GM10248 (cell line): ENCODE data around the gene SEMA6A.

Experiments used
- CTCF ChIA-PET: fragments of 300-600 bp; sonication (Branson Sonifier 250); formaldehyde crosslinking; extraction: SDS; loops from one replicate; lab custom pipeline; 2021; ENCODE audit warnings: antibody characterized with exemption; lab: Yijun Ruan, JAX
- POLR2A ChIA-PET: fragments of 350-650 bp; sonication (Branson Sonifier 250); formaldehyde crosslinking; extraction: SDS; loops from one replicate; lab custom pipeline; 2020; ENCODE audit warnings: antibody characterized with exemption; lab: Yijun Ruan, JAX
- DNase-seq: peaks from one replicate; pipeline ENCODE4 v3.0.0; 2012; ENCODE audit errors: extremely low spot score
- TF ChIP-seq, protein P1 (sequence below): IDR thresholded peaks from 2 replicates; pipeline ENCODE4 v1.5.1; 2012; ENCODE audit warnings: mild to moderate bottlenecking, low read depth; ENCODE audit errors: extremely low read depth, missing control alignments, control extremely low read depth

Gene SEMA6A

DNA sequence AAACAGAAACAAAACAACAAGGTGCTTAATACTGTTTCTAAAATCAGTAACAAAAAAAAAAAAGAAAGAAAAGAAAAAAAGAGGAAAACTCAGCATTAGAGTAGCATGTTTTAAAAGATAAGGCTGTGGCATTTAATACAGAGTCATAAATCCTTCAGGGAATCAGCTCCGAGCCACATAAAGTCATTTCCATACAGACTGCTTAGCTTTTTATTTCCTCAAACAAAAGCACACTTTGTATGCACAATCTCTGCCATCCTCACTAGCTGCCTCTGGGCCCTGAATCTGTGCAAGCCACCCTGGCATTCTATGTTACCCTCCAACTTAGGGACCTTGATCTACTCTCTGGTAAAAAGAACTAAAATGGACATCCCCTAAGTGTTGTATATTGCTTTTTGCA is 87.6 kb downstream of the SEMA6A start:
- POLR2A ChIA-PET, result no interaction called here
- no peak for DNase-seq
- CTCF ChIA-PET, result interaction anchor here (2.1 kb wide), 1 partner anchor 12 kb away, joined by 5 read pairs; no protein-coding TSS in a partner anchor

DNA sequence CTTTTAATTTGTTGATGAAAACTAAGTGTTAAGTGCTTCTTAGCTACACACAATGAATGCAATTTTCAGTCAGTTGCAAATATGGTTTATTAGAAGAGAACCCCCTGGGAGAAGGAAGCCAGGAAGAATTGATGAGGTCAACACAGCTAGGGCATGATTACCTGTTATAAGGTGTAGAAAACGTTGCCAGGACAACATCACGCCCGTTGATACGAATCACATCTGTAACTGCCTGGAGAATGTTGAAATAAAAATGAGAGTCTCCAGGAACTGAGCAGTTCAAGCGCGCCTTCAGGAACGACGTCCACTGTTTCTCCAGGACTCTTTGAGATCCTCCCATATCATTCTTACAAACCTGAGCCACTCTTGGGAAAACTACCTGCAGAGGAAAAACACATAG is 88.0 kb downstream of the SEMA6A start:
- ChIA-PET CTCF (interaction anchor here (2.1 kb wide), 1 partner anchor 11 kb away, joined by 5 read pairs; no protein-coding TSS in a partner anchor), POLR2A (no interaction called here)
- DNase-seq, result no peak
- TF ChIP-seq, protein P1, sequence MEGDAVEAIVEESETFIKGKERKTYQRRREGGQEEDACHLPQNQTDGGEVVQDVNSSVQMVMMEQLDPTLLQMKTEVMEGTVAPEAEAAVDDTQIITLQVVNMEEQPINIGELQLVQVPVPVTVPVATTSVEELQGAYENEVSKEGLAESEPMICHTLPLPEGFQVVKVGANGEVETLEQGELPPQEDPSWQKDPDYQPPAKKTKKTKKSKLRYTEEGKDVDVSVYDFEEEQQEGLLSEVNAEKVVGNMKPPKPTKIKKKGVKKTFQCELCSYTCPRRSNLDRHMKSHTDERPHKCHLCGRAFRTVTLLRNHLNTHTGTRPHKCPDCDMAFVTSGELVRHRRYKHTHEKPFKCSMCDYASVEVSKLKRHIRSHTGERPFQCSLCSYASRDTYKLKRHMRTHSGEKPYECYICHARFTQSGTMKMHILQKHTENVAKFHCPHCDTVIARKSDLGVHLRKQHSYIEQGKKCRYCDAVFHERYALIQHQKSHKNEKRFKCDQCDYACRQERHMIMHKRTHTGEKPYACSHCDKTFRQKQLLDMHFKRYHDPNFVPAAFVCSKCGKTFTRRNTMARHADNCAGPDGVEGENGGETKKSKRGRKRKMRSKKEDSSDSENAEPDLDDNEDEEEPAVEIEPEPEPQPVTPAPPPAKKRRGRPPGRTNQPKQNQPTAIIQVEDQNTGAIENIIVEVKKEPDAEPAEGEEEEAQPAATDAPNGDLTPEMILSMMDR, result no peak

More for the DNA sequence above, 87.6 kb downstream of the SEMA6A start:
- TF ChIP-seq, protein P1, result no peak

DNA sequence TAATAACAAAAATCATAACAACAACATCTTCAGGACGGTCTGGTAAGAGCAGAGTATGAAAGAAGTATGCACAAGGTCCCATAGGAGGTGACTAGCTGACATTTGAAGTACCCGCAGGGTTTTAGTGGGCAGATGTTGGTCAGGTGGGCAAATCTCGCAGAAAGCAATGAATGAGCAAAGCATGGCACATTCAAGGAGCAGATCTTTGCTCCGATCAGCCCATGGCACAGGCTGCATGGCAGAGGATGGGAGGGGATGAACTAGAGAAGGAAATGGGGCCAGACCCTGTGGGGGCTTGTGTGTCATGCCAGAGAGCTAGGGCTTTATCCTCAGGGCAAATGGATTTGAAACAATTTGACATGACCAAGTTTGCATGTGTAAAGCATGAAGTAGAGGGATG is 90.0 kb downstream of the SEMA6A start:
- DNase-seq, result no peak
- TF ChIP-seq, protein P1, result no peak

DNA sequence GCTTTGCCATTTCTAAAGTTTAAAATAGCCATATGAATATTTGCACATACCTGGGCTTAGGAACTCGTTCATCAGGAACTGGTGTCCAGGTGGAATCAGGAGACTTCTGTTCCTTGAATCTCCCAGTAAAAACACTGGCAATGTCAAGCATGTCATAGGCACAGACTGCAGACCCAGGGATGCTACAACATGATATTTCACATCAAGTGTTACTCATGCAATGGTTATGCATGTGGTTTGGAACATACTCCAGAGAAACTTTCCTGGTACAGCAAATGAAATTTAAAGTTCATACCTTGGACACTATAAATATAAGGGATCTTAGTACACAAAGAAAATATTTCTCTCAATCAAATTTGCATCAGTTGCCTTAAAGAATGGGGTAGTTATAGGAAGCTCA is 92.2 kb downstream of the SEMA6A start:
- TF ChIP-seq, protein P1, result no peak
- no peak for DNase-seq
- CTCF ChIA-PET, result interaction anchor here (0.8 to 1.0 kb wide), 2 partner anchors 10 to 11 kb away, joined by 3 to 5 read pairs; no protein-coding TSS in a partner anchor
- POLR2A ChIA-PET, result no interaction called here

More for the DNA sequence above, 90.0 kb downstream of the SEMA6A start:
- ChIA-PET POLR2A (no interaction called here), CTCF (interaction anchor here (1.5 kb wide), 1 partner anchor 13 kb away, joined by 4 read pairs; no protein-coding TSS in a partner anchor)

DNA sequence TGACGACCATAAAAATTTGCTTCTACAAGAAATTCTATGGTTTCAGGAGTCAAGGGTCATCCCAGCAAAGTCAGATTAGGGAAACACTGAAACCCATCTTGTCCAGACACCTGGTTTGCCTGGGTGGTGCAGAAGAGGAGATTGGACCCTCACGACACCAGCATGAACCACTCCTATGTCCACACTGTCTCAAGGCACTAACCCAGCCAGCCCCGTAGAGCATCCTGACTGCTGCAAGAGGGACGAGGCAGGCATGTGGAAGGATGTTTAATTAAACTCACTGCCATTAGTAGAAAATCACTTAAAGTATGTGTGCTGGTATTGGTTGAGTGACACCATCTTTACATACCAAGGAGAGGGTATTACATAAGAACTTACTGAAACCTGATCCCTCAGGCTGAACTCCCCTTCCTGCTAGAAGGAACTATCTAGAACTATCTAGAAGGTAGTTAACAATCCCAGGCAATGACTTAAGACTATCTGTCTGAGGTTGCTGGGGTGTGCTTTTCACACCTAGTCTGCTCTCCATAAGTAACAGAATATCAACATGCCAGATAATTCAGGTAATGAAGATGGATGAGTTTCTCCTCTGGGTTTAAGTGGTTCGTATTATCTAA is 93.6 kb downstream of the SEMA6A start:
- ChIA-PET CTCF (interaction anchor here (1.0 kb wide), 1 partner anchor 12 kb away, joined by 3 read pairs; no protein-coding TSS in a partner anchor), POLR2A (no interaction called here)
- TF ChIP-seq, protein P1, result no peak
- DNase-seq, result no peak

DNA sequence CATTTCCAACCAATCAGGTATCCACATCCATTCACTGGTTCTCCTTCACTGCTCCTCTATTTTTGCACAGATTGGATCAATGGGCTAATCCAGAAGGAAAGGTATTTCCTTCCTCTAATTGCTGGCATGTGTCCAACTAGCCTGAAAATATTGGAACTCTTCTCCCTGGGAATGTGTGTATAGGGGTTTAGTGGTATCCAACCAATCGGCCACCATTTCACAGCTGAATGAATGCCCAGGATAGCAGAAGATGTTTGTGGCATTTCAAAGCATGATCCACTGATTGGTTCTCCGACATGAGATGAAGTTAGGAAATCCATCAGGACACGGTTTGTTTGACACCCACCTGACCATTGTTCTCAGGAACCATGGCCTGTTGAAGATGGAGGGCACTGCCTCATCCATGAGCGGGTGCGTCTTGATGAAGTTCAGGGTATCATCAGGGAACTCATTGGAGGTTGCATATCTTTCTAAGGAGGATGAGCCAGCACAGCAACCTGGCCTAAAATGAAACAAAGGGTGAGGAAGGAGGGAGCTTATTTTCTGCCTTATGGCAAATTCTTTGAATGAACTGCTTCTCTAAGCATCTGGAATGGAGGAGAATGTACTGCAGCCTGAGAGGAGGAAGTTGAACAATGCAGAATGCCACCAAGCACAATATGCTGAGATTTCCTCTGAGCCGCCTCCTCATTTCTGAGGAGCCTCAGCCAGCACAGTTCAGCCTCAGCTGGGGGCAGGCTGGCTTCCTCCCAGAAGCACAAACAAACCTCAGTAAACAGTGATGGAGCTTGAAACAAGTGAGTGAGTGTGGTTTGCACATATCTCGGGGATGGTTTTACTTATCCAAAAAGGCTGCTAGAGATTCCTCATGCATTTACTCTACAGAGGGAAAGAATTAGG is 94.6 kb downstream of the SEMA6A start:
- ChIA-PET CTCF (interaction anchor here (1.0 to 1.4 kb wide), 3 partner anchors 13 to 25 kb away, joined by 3 to 5 read pairs (median 3); no protein-coding TSS in a partner anchor), POLR2A (interaction anchor here (0.6 kb wide), 1 partner anchor 48 kb away, joined by 3 read pairs; no protein-coding TSS in a partner anchor)
- TF ChIP-seq, protein P1, result no peak
- DNase-seq, result no peak
